HepG2 (cell line): ENCODE data around the gene PEF1. TPM values are rescaled to one million over a fixed set of nuclear protein-coding genes. Genes with fewer than 3 reads are reported as not detected.

ENCODE experiments used
- ATAC-seq: fragments of 200-7000 bp; cut with Tn5 transposase; 3 replicates; pipeline ENCODE4 v1.9.1; 2020; ENCODE audit warnings: mild to moderate bottlenecking, moderate library complexity
- BruUV-seq: library from RNA; stranded (reverse); fragments of 400-500 nt; replicated peaks from 2 replicates; lab custom pipeline; 2021; lab: Mats Ljungman, UMichigan
- CTCF ChIA-PET: fragments of 300-600 bp; formaldehyde crosslinking; extraction: SDS; loops from one replicate; lab custom pipeline; 2021; ENCODE audit warnings: low total read pairs, inconsistent platforms, low intra/inter-chr PET ratio; lab: Yijun Ruan, JAX
- POLR2A ChIA-PET: fragments of 350-600 bp; sonication (Branson Sonifier 250); formaldehyde crosslinking; loops from one replicate; lab custom pipeline; 2020; ENCODE audit warnings: antibody characterized with exemption, inconsistent platforms; lab: Yijun Ruan, JAX
- DNase-seq: peaks from one replicate; pipeline ENCODE4 v3.0.0-alpha.2; 2015; ENCODE audit warnings: low spot score
- FAIRE-seq: peaks from 3 replicates; lab custom pipeline; 2011; peaks lifted over from hg19 to GRCh38; lab: Jason Lieb, UNC
- H2AFZ ChIP-seq: one replicate; pipeline ENCODE4 v1.6.1; 2011; ENCODE audit warnings: low read length, inconsistent platforms
- H3K27ac ChIP-seq: fragments of 300-600 bp; 3 replicates; pipeline ENCODE4 v1.8.0; 2011; ENCODE audit warnings: mixed run types, mild to moderate bottlenecking, mixed read lengths, low read length, inconsistent platforms; ENCODE audit not compliant: insufficient read depth; ENCODE audit errors: extremely low read length
- H3K27me3 ChIP-seq, 2 experiments: fragments of 200-600 bp in 1 of 2; 2 replicates in 1 of 2; 3 replicates in 1 of 2; pipeline versions ENCODE4 v1.6.0 to v1.8.0; 2011; ENCODE audit warnings: low read length in 2 of 2, mild to moderate bottlenecking in 2 of 2, moderate library complexity in 2 of 2, inconsistent platforms in 1 of 2; ENCODE audit not compliant: insufficient read depth in 2 of 2, control insufficient read depth in 1 of 2
- H3K36me3 ChIP-seq, 2 experiments: fragments of 200-600 bp in 1 of 2; replicated peaks in 1 of 2; 2 replicates in 1 of 2; 3 replicates in 1 of 2; pipeline versions ENCODE4 v1.5.1 to v1.8.0; 2011; ENCODE audit warnings: low read length in 2 of 2, inconsistent platforms in 1 of 2; ENCODE audit not compliant: insufficient read depth in 2 of 2, control insufficient read depth in 1 of 2
- H3K4me1 ChIP-seq: 2 replicates; pipeline ENCODE4 v1.5.1; 2012; ENCODE audit warnings: low read length, inconsistent platforms; ENCODE audit not compliant: insufficient read depth
- H3K4me2 ChIP-seq: 2 replicates; pipeline ENCODE4 v1.6.0; 2011; ENCODE audit warnings: low read depth, low read length, inconsistent platforms
- H3K4me3 ChIP-seq, 3 experiments: fragments of 200-600 bp in 1 of 3; sonication (generic), shearing (Covaris generic) in 1 of 3; replicated peaks in 1 of 3; 2 replicates each; pipeline ENCODE4 v1.5.1; 2011 to 2016; ENCODE audit warnings: low read length in 3 of 3, inconsistent platforms in 2 of 3, low read depth in 2 of 3, mild to moderate bottlenecking in 2 of 3, control low read depth in 1 of 3, mixed read lengths in 1 of 3; ENCODE audit not compliant: insufficient read depth in 1 of 3
- H3K79me2 ChIP-seq: one replicate; pipeline ENCODE4 v1.6.1; 2011; ENCODE audit warnings: low read length, inconsistent platforms; ENCODE audit not compliant: insufficient read depth
- H3K9ac ChIP-seq: 2 replicates; pipeline ENCODE4 v1.6.0; 2011; ENCODE audit warnings: mild to moderate bottlenecking, low read depth, low read length, inconsistent platforms; ENCODE audit not compliant: insufficient read depth
- H3K9me3 ChIP-seq: 2 replicates; pipeline ENCODE4 v1.5.1; 2012; ENCODE audit warnings: mild to moderate bottlenecking, low read length
- H4K20me1 ChIP-seq: 2 replicates; pipeline ENCODE4 v1.6.0; 2011; ENCODE audit warnings: inconsistent platforms, mild to moderate bottlenecking, low read length, moderate library complexity; ENCODE audit not compliant: insufficient read depth
- BRCA1 ChIP-seq: sonication (generic); formaldehyde crosslinking; IDR thresholded peaks from 2 replicates; pipeline ENCODE4 v1.4.0; 2020; ENCODE audit warnings: missing genetic modification reagents
- CBX2 ChIP-seq, 2 experiments: fragments of 200-600 bp in 1 of 2; sonication (generic); formaldehyde crosslinking in 1 of 2; IDR thresholded peaks; 2 replicates each; pipeline versions ENCODE4 v1.7.0 to v1.8.1; 2018 to 2022; ENCODE audit warnings: low read depth in 2 of 2, low read length in 1 of 2, mild to moderate bottlenecking in 1 of 2, missing genetic modification reagents in 1 of 2
- ETV6 ChIP-seq: sonication (generic); formaldehyde crosslinking; conservative IDR thresholded peaks from 2 replicates; pipeline ENCODE4 v1.4.0; 2020; ENCODE audit warnings: missing genetic modification reagents
- IKZF1 ChIP-seq: fragments of 450-650 bp; IDR thresholded peaks from 2 replicates; pipeline ENCODE4 v1.7.1; 2016
- NCOA1 ChIP-seq: sonication (generic); formaldehyde crosslinking; IDR thresholded peaks from 2 replicates; pipeline ENCODE4 v1.9.0; 2021; ENCODE audit warnings: missing genetic modification reagents
- PRMT3 ChIP-seq: sonication (generic); formaldehyde crosslinking; IDR thresholded peaks from 2 replicates; pipeline ENCODE4 v1.8.1; 2022; ENCODE audit warnings: low read depth, mild to moderate bottlenecking, moderate library complexity, missing genetic modification reagents, borderline replicate concordance
- SATB2 ChIP-seq: sonication (generic); formaldehyde crosslinking; IDR thresholded peaks from 2 replicates; pipeline ENCODE4 v1.5.0; 2020; ENCODE audit warnings: missing genetic modification reagents
- TRIM24 ChIP-seq: sonication (generic); formaldehyde crosslinking; IDR thresholded peaks from 2 replicates; pipeline ENCODE4 v1.8.0; 2022; ENCODE audit warnings: mild to moderate bottlenecking, missing genetic modification reagents
- ZNF18 ChIP-seq: sonication (generic); formaldehyde crosslinking; IDR thresholded peaks from 2 replicates; pipeline ENCODE4 v1.8.0; 2022; ENCODE audit warnings: mild to moderate bottlenecking, missing genetic modification reagents; ENCODE audit not compliant: insufficient replicate concordance
- ZNF234 ChIP-seq: sonication (generic); formaldehyde crosslinking; conservative IDR thresholded peaks from 2 replicates; pipeline ENCODE4 v1.5.1; 2020; ENCODE audit warnings: mild to moderate bottlenecking, missing genetic modification reagents
- ZNF326 ChIP-seq: sonication (generic); formaldehyde crosslinking; IDR thresholded peaks from 2 replicates; pipeline ENCODE4 v1.4.0; 2020; ENCODE audit warnings: missing genetic modification reagents, borderline replicate concordance
- WGBS: methylation state at CpG from one replicate; pipeline ENCODE4 v1.1.6; 2017; ENCODE audit warnings: low lambda C conversion rate; 5-methylcytosine and 5-hydroxymethylcytosine counted together
- in situ Hi-C: cut with HindIII; loops from 2 replicates; pipeline ENCODE4 v1.10.0; 2017; ENCODE audit warnings: low pct_unique_long_range_greater_than_20kb; ENCODE audit not compliant: extremely low pct_ligation_motif_present
- intact Hi-C: fragments of 100-400 bp; cut with micrococcal nuclease; formaldehyde crosslinking; loops from one replicate; pipeline ENCODE4 v1.10.0; 2022; ENCODE audit not compliant: unreplicated experiment
- polyA plus RNA-seq, 8 experiments: library from polyadenylated mRNA; depleted of rRNA in 3 of 8; stranded (reverse) in 7 of 8; unstranded in 1 of 8; fragments of >200 nt; fragmentation: Illumina TruSeq in 4 of 8; extraction: Trizol in 4 of 8; gene quantifications; 2 replicates each; pipeline versions ENCODE4 v1.2.1 to v1.2.3, GENCODE V29; 2011 to 2016; ENCODE audit warnings: low read depth in 4 of 8, missing spikeins in 1 of 8, mixed read lengths in 1 of 8; ENCODE audit not compliant: insufficient read depth in 1 of 8
- total RNA-seq, 5 experiments: library from RNA; depleted of rRNA; stranded (reverse); fragments of >200 nt; fragmentation: Illumina TruSeq; extraction: Trizol; gene quantifications; 2 replicates each; pipeline ENCODE4 v1.2.3, GENCODE V29; 2016; ENCODE audit warnings: low read depth in 1 of 5
- TF ChIP-seq, protein P1 (sequence below): sonication (generic); formaldehyde crosslinking; IDR thresholded peaks from 2 replicates; pipeline ENCODE4 v1.8.1; 2023; ENCODE audit warnings: mild to moderate bottlenecking, missing genetic modification reagents, borderline replicate concordance
- TF ChIP-seq, protein P2 (sequence below): sonication (generic); formaldehyde crosslinking; IDR thresholded peaks from 2 replicates; pipeline ENCODE4 v1.4.0; 2020; ENCODE audit warnings: missing genetic modification reagents
- TF ChIP-seq, protein P3 (sequence below): sonication (generic); formaldehyde crosslinking; IDR thresholded peaks from 2 replicates; pipeline ENCODE4 v1.5.0; 2020; ENCODE audit warnings: missing genetic modification reagents

Gene PEF1
- total and polyA plus RNA-seq, 2 of the 13 experiments (the other 11 are each of a cell fraction or from before 2014, with no cell fraction given): 57.1 to 57.8 TPM

GRCh38 chr1:31685795-31686194 lies 41.1 kb upstream of the PEF1 start:
- Histone ChIP-seq H3K4me3 (no peak overlapping the region), H3K4me2 (no peak overlapping the region), H3K79me2 (no peaks in the 10 kb centered on the region), H3K27ac (no peak overlapping the region), H3K9me3 (no peaks in the 10 kb centered on the region), H3K27me3 (no peaks in the 10 kb centered on the region), H3K9ac (no peak overlapping the region), H2AFZ (no peak overlapping the region), H3K4me1 (no peaks in the 10 kb centered on the region), H4K20me1 (no peaks in the 10 kb centered on the region), H3K36me3 (no peaks in the 10 kb centered on the region)
- no TSS peak for BruUV-seq
- ATAC-seq (no peak), FAIRE-seq (no peak), DNase-seq (no peak)
- whole genome bisulfite sequencing: 80% methylated on average over 5 of the region's 8 CpGs
- intact Hi-C loops (no loop called here), in situ Hi-C loops (no loop called here)
- POLR2A ChIA-PET: no interaction called here
- no peak for TF ChIP-seq ZNF234 (CRISPR knock-in tag)
- no peak for TF ChIP-seq ETV6 (CRISPR knock-in tag)
- TF ChIP-seq, protein P1, sequence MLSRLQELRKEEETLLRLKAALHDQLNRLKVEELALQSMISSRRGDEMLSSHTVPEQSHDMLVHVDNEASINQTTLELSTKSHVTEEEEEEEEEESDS: no peak
- no peak for TF ChIP-seq CBX2 (IDR thresholded peaks at IDR 0.05; ENCODE audit: low read depth, low read length)
- TF ChIP-seq CBX2 (CRISPR knock-in tag; IDR thresholded peaks at IDR 0.05; ENCODE audit: low read depth): no peak
- no peak for TF ChIP-seq SATB2 (CRISPR knock-in tag)
- TF ChIP-seq, protein P2, sequence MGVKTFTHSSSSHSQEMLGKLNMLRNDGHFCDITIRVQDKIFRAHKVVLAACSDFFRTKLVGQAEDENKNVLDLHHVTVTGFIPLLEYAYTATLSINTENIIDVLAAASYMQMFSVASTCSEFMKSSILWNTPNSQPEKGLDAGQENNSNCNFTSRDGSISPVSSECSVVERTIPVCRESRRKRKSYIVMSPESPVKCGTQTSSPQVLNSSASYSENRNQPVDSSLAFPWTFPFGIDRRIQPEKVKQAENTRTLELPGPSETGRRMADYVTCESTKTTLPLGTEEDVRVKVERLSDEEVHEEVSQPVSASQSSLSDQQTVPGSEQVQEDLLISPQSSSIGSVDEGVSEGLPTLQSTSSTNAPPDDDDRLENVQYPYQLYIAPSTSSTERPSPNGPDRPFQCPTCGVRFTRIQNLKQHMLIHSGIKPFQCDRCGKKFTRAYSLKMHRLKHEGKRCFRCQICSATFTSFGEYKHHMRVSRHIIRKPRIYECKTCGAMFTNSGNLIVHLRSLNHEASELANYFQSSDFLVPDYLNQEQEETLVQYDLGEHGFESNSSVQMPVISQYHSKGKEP: no peak
- TF ChIP-seq IKZF1: no peak
- TF ChIP-seq TRIM24 (CRISPR knock-in tag): no peak
- no peak for TF ChIP-seq ZNF18 (CRISPR knock-in tag)
- no peak for TF ChIP-seq ZNF326 (CRISPR knock-in tag)
- TF ChIP-seq, protein P3, sequence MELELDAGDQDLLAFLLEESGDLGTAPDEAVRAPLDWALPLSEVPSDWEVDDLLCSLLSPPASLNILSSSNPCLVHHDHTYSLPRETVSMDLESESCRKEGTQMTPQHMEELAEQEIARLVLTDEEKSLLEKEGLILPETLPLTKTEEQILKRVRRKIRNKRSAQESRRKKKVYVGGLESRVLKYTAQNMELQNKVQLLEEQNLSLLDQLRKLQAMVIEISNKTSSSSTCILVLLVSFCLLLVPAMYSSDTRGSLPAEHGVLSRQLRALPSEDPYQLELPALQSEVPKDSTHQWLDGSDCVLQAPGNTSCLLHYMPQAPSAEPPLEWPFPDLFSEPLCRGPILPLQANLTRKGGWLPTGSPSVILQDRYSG (CRISPR knock-in tag): no peak
- TF ChIP-seq NCOA1: no peak
- no peak for TF ChIP-seq PRMT3 (CRISPR knock-in tag)
- TF ChIP-seq BRCA1 (CRISPR knock-in tag): no peak
- CTCF ChIA-PET: no interaction called here
